WTC11 (cell line): ENCODE measurements around the gene TEX11.

ENCODE experiments used
- FOXK1 ChIP-seq: sonication (generic); formaldehyde crosslinking; IDR thresholded peaks from 2 replicates; pipeline ENCODE4 v1.8.0; 2022; ENCODE audit warnings: mild to moderate bottlenecking, moderate library complexity, missing genetic modification reagents
- NFYB ChIP-seq: sonication (generic); formaldehyde crosslinking; conservative IDR thresholded peaks from 2 replicates; pipeline ENCODE4 v1.8.0; 2022; ENCODE audit warnings: low read depth, missing genetic modification reagents
- NR3C1 ChIP-seq: sonication (generic); formaldehyde crosslinking; conservative IDR thresholded peaks from 2 replicates; pipeline ENCODE4 v1.8.1; 2023; ENCODE audit warnings: low read depth, mild to moderate bottlenecking, missing genetic modification reagents
- SMAD3 ChIP-seq: sonication (generic); formaldehyde crosslinking; IDR thresholded peaks from 2 replicates; pipeline ENCODE4 v1.8.0; 2022; ENCODE audit warnings: missing genetic modification reagents, mild to moderate bottlenecking, borderline replicate concordance
- TF ChIP-seq, protein P1 (sequence below): fragments of 200-600 bp; IDR thresholded peaks from 2 replicates; pipeline ENCODE4 v1.8.0; 2022; ENCODE audit warnings: antibody characterized with exemption
- TF ChIP-seq, protein P2 (sequence below): sonication (generic); formaldehyde crosslinking; IDR thresholded peaks from 2 replicates; pipeline ENCODE4 v1.8.1; 2023; ENCODE audit warnings: mild to moderate bottlenecking, missing genetic modification reagents, moderate library complexity

DNA sequence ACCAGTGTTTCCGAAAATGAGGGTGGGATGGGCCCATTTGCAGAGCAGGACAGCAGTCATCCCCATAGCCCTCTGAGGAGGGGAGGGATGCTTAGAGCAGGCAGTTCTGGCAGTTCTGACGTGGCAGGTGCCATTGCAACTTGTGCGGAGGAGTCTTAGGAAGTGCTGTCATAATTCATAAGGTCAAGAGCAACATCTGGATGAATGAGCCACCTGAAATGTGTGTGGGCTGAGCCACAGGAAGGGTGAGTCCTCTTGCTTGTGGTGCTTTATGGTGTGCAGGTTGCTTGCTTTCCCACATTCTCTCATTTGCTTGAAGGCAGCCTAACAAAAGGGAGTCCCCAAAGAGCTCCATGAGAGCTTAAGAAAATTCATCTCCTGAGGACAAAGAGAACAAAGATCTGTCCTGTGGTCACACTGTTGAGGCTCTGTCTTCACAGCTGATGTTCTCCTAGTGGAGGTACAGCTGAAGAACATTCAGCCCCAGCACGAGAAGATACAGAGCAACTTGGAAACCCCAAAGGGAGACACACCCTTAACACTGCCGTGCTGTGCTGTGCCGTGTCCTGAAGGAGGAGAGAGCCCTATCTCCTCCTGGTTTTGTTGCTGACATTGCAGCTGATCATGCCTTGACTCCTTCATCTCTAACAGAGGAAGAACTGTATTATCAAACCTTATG, 403.6 kb downstream of the TEX11 start:
- TF ChIP-seq, protein P1, sequence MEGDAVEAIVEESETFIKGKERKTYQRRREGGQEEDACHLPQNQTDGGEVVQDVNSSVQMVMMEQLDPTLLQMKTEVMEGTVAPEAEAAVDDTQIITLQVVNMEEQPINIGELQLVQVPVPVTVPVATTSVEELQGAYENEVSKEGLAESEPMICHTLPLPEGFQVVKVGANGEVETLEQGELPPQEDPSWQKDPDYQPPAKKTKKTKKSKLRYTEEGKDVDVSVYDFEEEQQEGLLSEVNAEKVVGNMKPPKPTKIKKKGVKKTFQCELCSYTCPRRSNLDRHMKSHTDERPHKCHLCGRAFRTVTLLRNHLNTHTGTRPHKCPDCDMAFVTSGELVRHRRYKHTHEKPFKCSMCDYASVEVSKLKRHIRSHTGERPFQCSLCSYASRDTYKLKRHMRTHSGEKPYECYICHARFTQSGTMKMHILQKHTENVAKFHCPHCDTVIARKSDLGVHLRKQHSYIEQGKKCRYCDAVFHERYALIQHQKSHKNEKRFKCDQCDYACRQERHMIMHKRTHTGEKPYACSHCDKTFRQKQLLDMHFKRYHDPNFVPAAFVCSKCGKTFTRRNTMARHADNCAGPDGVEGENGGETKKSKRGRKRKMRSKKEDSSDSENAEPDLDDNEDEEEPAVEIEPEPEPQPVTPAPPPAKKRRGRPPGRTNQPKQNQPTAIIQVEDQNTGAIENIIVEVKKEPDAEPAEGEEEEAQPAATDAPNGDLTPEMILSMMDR, result no peak
- TF ChIP-seq NR3C1 (CRISPR knock-in tag) (no peak), NFYB (no peak), FOXK1 (no peak), SMAD3 (no peak)
- TF ChIP-seq, protein P2, sequence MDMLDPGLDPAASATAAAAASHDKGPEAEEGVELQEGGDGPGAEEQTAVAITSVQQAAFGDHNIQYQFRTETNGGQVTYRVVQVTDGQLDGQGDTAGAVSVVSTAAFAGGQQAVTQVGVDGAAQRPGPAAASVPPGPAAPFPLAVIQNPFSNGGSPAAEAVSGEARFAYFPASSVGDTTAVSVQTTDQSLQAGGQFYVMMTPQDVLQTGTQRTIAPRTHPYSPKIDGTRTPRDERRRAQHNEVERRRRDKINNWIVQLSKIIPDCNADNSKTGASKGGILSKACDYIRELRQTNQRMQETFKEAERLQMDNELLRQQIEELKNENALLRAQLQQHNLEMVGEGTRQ (CRISPR knock-in tag), result no peak
